NAMALWA (cell line): ENCODE data around the gene ANAPC15.

Experiments
- DNase-seq: peaks from one replicate; pipeline ENCODE4 v3.0.0-alpha.2; 2015; ENCODE audit warnings: low spot score

Gene ANAPC15

DNA sequence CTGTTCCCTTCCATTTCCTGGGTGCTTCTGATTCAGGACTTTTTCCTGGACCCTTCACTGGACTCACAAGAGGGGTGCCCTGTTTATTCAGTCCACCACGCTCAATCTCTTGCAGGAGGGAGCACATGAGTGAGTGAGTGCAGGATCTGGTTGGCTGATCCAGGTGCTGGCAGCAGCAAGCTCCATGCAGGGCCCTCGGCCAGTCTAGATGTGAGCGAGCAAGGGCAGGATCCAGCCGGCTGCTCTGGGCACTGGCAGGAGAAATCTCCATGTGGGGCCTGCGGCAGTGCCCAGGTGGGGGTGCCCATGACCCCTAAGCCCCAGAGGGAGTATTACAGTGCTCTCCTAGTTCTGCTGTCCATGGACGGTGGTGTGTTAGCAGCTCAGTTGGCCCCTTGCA, 11.6 kb upstream of the ANAPC15 start:
- DNase-seq = no peak

DNA sequence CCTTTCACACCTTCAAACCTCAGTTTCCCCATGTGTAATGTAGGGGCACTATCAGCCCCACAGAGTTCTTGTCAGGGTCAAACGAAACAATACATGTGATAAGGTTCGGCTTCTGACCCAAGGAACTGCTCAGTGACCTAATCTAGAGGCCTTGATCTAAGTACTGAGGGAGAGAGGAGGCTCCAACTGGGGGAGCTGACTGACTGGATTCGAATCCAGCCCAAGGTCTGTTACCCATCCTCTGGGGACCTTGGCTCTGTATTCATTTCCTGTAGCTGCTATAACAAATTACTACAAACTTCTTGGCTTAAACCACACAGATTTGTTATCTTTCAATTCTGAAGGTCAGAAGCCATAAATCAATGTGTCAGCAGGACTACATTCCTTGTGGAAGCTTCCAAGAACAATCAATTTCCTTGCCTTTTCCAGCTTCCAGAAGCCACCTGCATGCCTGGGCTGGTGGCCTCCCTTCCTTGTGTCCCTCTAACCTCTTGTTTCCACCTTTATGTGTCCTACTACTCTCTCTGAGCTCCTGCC, 10.7 kb upstream of the ANAPC15 start:
- no peak for DNase-seq

DNA sequence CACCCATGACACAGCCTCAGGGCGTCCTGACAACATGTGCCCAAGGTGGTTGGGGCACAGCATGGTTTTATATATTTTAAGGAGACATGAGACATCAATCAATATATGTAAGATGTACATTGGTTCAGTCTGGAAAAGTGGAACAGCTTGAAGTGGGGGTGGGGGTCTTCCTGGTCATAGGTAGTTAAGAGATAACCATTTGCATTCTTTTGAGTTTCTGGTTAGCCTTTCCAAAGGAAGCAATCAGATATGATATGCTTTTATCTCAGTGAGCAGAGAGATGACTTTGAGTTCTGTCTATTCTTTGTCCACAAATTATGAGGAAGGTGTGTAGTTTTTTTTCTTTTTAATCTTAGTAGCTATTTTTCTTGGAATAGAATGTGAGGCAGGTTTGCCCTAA, 10.1 kb upstream of the ANAPC15 start:
- no peak for DNase-seq

DNA sequence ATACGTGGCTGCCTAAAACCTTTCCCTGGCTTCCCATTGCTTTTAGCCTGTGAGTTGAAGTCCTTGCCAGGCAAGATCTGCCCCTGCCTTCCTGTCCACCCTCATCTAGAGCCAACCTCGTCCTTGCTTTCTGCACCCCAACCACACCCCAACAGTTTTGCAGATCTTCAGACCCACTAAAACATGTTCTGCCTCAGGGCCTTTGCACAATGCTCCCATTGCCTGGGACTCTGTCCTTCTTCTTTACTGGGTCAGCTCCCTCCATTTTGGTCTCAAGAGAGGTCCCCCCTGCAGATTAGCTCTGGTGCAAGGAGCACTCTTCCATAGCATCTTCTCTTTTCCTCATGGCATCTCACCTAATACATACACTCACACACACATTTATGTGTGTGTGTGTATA, 8.4 kb upstream of the ANAPC15 start:
- DNase-seq = no peak

DNA sequence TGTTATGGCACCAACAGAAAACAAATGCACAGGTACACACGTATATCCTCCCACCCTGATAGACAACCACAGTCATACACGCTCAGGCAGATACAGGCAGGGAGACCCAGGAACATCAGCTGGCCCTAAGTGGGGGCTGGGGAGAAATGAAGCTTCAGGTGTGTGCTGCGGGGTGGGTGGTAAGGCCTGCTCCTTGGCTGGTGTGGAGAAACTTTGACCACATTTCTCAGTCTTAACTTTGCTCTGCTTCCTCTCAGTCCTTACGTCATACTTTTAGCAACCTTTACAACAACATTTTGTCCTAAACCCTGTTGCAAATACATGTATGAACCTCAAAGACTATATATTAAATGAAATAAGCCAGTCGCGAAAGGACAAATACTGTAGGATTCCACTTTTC, 6.7 kb upstream of the ANAPC15 start:
- no peak for DNase-seq

DNA sequence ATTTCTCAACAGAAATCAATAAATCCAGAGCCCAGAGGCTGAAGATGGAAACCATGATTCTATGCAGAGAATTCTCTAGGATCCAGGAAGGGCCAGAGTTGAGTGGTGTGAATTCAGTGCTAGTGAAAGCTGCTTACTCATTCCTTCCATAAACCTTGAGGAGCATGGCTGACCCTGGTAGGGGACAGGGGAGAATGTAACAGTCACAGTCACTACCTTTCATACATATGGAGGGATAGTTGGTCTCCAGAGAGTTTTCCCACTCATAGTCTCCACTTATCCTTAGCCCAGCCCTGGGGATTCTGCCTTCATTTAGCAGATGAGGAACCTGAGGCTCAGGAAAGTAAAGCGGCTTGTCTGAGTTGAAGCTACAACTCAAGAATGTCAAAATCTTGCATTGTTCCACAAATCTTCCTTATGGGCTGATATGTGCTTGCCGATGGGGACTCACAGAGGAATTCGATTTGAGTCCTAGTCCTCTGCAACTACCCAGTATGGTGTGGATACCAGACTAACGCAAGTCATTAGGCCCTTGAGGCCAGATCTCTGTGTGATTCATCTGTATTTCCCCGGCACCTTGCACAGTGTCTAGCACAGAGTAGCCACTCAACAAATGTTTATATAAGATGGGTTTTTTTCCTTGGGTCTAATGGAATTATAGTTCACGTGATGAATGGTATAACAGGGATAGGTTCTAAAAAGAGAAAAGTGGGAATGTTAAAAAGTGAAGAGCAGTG, 3.7 kb upstream of the ANAPC15 start:
- no peak for DNase-seq

DNA sequence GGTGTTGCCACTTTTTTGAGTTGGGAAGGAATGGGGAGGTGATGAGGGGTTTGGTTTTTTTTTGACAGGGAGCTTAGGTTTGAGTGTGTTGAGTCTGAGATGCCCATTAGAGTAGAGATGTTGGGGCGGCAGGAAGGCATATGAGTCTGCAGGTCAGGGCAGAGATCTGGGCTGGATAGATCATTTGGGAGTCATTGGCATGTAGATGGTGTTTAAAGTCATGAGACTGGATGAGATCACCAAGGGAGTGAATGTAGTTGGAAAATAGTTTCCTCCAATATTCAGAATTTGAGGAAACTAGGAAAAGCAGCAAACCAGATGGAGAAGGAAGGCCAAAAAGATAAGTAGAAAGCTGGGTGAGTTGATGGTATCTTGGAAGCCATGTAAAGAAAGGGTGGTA, 2.1 kb upstream of the ANAPC15 start:
- DNase-seq = no peak

DNA sequence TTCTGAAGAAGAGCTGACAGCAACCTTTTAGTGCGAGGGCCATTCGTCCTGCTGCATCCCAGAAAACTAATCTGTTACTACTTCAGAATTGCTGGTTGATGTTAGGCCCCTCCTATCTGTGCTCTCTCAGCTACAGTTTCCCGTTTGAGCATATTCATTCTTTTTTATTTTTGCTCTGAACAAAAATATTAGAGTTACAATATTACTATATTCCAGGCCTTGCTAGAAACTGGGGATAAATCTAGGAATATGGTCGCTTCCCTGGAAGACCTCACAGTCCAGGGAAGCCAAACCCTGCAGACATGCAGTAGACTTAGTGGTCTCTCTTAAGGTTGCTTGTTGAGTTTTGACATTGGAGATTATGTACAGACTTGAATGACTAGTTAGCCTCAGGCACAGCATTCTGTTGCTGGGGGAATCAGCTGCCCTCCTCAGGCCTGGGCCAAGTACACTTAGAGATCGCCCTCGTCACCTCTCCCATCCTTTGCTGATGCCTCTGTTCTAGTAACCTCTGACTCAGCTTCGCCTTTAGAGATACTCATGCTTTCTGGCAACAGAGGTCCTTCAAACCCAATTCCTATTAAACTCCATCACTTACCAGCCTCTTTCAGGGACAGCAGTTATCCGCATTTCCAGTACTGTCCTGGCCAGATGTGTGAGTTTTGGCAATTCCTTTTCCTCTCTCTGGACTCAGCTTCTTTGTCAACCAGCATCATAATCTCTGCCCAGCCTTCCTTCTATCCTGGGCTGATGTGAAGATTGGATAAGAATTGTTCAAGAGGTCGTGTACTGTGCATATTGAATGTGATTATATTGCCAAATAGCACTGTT, 698 bp upstream of the ANAPC15 start:
- DNase-seq = no peak

DNA sequence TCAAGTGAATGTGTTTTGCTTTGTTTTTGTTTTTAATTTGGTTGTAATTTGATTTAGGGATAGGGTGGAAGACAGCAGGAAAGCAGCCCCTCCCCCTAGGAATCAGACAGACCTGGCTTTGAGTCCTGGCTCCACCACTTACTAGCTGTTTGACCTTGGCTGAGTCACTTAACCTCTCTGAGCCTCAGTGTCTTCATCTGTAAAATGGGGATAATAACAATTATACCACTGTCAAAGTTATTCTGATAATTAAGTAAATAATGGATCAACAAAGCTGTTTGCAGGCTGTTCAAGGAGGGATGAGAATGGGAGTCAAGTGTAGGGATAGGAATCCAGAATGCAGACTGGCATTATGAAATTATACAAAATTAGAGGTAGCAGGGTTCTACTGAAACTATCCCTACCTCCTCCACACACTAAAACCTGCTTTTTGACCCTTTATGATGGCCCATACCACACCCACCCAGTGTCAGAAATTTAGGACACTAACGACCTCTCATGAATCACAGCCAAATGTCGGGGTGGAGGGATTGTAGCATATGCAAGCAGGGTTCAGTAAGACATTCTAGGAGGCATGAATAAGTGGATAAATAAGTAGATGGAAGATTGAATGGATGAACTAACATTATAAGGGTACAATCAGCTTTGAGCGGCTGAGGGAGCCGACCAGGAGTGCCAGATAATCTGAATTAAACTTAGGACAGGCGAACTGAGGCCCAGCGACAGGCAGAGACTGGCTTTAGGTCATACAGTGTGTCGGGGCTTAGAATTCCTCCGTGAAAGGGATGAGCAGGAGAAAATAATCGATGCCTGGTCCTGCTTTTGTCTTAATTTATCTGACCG, 974 bp downstream of the ANAPC15 start:
- no peak for DNase-seq

DNA sequence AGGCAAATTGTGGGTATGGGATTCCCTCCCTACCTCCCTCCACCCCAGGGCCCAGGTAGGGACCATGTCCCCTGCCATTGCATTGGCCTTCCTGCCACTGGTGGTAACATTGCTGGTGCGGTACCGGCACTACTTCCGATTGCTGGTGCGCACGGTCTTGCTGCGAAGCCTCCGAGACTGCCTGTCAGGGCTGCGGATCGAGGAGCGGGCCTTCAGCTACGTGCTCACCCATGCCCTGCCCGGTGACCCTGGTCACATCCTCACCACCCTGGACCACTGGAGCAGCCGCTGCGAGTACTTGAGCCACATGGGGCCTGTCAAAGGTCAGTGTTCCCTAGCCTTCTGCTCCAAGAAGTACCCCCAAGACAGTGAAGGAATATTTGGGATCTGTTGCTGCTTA, 6.6 kb downstream of the ANAPC15 start, which contains the start of gene TOMT:
TOMT (plus strand) TSS at position 37 of the 400 bp plus-strand sequence; CDS start at position 65, 28 bp downstream.
- no peak for DNase-seq

DNA sequence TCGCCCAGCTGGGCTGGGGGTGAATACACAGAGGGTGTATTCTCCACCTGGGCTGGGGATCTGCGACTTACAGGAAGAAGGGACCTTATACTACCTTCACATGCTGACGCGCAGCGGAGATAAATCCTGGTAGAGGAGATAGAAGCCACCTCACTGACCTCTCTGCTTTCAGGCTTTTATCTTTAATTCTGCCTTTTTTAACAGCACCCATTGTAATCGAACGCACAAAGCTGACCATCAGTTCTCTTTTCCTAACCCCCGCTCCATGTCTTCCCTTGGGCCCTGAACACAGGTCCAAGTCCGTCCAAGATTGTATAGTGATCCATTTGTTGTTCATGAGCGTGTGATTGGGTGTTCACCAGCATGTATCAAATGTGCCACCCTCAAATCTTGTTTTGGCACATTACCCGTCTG, 8.7 kb downstream of the ANAPC15 start:
- no peak for DNase-seq

DNA sequence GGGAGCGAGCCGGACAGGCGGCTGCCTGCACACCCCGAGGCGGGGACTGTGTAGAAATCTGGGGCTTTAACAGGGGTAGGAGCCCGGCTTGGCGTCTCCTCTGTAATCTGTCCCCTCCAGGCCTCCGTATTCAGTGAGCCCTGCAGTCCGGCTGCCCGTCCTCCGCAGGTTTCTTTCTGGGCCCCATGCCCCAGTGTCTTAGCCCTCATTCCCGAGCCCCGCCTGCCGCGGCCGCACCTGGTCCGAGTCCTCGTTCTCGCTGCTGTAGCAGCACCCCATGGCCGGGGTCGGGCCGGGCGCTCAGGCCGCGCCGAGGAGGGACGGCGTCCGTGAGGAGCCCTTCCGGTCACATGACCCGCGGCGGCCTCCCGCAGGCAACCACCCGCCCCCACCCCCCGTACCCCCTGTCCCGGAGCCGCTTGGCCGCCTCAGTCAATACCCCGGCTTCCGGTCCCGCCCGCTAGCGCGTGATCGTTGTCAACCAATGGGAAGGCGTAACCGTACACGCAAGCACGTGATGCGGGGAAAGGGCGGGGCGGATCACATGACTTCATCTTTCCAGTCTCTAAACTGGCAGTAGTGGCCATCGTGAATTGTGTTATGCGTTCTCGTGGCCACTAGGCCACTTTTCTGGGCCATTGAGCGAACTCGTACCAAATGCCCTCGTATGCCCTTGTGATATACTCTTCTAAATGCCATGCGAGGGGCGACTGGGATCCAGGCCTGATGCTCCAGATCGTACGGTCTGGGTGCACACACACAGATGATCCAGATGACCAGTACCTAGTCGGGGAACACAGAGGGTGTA, 9.3 kb downstream of the ANAPC15 start, which contains the start of gene LAMTOR1:
LAMTOR1 (minus strand) TSS at position 352 of the 808 bp plus-strand sequence; CDS start at position 279, 73 bp downstream.
- DNase-seq = peak; percentile 99

DNA sequence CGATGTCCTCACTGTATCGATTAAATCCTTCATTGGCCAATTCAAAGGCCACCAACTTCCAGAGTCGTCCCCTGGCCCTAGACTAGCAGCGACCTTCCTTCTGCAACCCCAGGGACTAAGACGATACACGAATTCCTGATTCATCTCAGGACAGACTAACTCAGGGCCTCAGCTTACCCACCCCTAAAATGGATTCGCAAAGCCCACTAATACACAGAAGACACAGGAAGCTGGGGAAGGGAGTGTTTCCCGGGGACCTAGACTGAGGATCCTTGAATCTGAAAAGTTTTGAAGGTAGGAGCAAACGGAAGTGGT, 9.9 kb downstream of the ANAPC15 start:
- DNase-seq = no peak

DNA sequence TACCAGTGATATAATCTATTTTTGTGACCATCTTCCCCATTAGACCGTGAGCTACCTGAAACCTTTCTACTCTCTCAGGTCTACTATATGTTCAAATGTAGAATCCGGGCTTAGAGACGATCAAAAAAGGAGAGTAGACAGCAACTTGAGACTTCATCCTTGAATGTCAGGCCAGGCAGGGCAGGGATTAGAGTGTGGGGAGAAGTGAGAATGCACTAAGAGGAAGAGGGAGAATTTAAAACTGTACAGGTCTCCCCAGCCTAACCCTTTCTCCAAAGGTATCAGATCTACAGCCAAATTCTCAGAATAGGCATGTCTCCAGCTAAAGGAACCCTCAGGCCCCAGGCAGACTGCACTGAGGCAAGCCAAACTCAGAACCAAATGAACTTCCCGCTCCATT, 10.3 kb downstream of the ANAPC15 start:
- no peak for DNase-seq

DNA sequence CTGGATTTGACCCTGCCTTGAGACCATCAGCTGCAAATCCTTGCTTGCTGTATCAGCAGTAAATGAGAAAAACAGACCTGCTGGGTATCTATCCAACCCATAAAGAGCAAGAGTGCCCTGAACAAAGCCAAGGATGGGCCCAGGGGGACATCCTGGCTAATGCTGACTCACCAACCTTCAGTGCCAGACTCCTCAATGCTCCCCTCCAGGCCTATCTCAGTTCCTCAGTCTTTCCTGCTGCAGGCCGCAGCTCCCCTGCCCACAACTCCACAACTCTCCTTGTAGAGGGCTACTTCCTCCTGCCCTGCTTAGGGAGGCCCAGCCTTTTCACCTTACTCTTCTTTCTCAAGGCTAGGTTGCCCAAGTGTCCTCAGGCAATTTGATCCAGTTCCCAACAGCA, 12.0 kb downstream of the ANAPC15 start:
- no peak for DNase-seq

DNA sequence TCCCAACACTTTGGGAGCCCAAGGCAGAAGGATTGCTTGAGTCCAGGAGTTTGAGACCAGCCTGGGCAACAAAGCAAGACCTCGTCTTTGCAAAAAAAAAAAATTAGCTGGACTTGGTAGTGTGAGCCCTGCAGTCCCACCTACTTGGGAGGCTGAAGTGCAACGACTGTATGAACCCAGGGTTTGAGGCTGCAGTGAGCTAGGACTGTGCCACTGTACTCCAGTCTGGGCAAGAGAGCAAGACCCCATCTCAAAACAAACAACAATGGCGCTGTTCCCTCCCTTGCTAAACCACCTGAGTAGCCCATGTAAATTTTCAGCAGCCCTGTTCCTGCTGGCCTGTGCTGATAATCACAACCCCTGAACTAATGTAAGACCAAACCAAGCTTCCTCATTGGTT, 12.5 kb downstream of the ANAPC15 start:
- no peak for DNase-seq

DNA sequence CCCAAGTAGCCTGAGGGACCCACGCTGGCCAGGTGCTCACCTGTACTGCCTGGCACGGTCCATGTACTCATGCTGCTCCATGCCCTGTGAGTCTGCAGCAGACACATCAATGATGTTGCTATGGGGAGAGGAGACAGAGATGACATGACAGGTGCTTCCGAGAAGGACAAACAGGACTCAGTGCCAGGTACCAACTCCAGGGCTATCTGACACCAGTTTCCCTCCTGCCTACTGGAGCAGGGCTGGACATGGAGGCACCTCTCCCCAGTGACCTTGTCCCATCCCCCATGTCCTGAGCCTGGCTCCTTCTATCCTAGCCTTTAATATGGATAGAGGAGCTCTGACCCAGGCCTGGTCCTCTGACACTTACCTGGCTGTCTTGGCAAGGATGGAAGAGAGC, 13.8 kb downstream of the ANAPC15 start:
- DNase-seq = no peak

DNA sequence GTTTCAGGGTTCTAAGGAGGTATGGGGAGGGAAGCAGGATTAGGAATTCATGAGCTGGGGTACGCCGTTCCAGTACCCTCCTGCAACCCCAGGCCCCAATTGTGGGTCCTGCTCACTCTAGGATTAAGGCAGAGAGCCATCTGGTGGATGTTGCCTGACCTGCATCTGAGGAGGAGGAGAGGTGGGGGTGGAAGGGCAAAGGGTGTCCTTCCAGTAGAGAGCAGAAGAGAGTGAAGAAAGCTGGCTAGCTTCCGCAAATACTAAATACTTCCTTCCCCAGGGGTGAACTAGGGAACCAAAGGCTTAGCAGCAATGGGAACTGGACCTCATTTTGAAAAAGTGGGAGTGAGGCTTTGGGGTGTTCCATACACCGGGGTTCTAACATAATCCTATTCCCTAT, 21.2 kb downstream of the ANAPC15 start:
- DNase-seq = peak; percentile 92

DNA sequence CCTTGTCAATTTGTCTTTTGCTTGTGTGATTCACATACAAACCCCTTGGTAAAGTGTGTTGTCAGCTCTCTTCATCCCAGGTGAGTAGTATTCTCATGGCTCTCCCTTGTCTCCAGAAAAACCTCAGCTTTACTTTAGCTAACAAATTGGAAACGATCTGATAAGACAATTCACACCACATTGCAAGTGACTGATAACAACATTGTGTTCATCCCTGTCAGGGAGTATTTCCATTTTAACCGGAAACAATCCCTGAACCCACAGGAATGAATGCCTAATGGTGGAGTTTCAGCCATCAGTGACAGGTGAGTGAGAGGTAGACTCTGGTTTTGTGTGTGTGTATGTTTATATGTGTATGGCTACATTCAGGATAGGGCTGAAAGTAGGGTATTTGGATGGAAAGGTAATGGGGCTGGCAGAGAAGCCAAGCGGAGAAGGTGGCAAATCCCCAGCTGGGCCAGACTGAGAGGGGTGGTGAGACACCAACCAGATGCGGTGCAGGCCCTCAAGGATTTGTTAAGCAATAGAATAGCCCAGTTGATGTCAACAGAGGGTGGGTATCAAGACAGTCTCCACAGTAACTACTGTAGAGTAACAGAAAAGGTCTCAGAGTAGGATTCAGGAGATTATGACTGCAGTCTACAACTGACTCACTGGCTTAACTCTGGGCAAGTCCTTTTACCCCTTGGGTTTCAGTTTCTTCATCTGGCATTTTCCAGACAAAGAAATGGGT, 24.3 kb downstream of the ANAPC15 start:
- no peak for DNase-seq

DNA sequence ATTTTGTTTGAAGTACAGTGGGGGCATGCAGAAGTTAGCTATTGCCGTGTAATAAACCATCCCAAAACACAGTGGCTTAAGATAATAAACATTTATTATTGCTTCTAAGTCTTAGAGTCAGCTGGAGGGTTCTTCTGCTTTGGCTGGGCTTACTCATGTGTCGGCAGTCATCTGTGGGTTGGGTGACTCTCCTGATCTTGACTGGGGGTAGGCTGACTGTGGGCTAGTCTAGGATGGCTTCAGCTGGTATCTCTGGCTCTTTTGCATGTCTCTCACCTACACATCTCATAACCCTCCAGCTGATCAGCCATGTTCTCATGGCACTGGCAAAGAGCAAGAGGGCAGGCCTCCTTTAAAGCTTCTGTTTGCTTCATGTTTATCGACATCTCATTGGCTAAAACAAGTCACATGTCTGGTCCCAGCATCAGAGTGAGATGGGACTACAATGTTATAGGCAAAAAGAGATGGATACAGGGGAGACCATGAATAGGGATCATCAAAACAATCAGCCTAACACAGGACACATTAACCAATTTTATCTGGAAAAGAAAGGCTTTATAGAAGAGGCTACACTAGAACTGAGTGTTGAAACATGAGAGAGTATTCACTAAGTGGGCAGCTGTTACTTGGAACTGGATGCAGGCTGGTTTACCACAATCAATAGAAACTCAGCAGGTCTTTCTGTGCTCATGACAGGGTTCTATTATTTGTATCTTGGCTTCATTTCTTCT, 26.7 kb downstream of the ANAPC15 start:
- DNase-seq = no peak
